NCI-H446 (cell line): Measurements from ENCODE around the gene HTR3E.
"Not testable (repeated sequence)": the region's sequence is repeated elsewhere in the genome, so short reads cannot be mapped to it uniquely, and the experiment has no call there.

Source experiments
- DNase-seq, 2 experiments: peaks; one replicate each; lab custom pipeline; 2025; lab: John Stamatoyannopoulos, UW

The HTR3E gene, protein sequence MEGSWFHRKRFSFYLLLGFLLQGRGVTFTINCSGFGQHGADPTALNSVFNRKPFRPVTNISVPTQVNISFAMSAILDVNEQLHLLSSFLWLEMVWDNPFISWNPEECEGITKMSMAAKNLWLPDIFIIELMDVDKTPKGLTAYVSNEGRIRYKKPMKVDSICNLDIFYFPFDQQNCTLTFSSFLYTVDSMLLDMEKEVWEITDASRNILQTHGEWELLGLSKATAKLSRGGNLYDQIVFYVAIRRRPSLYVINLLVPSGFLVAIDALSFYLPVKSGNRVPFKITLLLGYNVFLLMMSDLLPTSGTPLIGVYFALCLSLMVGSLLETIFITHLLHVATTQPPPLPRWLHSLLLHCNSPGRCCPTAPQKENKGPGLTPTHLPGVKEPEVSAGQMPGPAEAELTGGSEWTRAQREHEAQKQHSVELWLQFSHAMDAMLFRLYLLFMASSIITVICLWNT

GRCh38 chr3:184096811-184097383, at the start of gene HTR3E:
Gene HTR3E (plus strand): TSS chr3:184097064. CDS start chr3:184097530, 466 bp downstream.
- DNase-seq, result no peak

DNA sequence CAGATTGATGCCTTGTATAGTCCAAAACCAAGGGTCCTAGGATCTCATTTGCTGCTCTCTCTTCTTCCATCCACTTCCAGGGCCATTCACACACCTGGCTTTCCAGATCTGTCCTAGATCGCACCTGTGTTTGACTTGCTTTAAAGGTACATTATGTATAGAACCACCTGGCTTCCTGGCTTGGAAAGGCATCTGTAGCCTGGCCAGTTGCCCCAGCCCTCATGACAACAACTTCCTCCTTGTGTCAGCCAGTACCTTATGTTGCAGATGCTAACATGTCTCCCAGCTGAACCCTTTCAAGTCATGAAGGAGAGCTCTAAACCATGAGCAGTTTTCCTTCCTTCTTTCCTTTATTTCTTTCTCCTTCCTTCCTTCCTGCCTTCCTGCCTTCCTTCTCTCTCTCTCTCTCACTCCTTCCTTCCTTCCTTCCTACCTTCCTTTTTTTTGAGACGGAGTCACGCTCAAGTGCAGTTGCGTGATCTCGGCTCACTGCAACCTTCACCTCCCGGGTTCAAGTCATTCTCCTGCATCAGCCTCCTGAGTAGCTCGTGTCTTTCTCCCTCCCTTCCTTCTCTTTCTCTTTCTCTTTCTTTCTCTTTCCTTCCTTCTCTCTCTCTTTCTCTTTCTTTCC, 46.5 kb upstream of the HTR3E start:
- DNase-seq, result no peak

DNA sequence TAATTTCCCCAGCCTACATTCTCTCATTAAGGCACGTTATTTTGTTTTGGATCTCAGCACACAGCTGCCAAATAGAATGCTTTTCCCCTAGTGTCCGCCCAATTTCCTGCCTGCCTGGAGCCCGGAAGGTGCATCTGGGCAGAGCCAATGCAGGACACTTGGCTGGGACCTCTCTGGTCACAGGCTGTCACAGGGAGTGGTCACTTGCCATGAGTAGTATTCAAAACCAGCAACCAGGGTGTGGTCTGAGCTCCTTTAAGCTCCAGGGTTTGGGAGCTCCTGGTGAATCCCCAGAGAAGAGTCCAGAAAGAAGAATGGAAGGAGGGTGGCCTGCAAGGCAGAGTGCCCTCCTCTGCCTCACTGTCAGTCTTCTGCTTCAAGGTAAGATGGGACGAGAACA, 44.1 kb upstream of the HTR3E start, which contains the start of gene HTR3C:
Gene HTR3C (plus strand): TSS at position 281 of the 400 bp plus-strand sequence. CDS start 34 bp downstream, at position 315.
- no peak for DNase-seq

GRCh38 chr3:184058029-184058428, 38.8 kb upstream of the HTR3E start:
- DNase-seq, result no peak

GRCh38 chr3:184059424-184059823, 37.4 kb upstream of the HTR3E start:
- DNase-seq, result no peak

- no peak for DNase-seq
Measured at GRCh38 chr3:184062637-184063036, 34.2 kb upstream of the HTR3E start.

- DNase-seq, result no peak
Measured at GRCh38 chr3:184066211-184066610, 30.7 kb upstream of the HTR3E start.

DNA sequence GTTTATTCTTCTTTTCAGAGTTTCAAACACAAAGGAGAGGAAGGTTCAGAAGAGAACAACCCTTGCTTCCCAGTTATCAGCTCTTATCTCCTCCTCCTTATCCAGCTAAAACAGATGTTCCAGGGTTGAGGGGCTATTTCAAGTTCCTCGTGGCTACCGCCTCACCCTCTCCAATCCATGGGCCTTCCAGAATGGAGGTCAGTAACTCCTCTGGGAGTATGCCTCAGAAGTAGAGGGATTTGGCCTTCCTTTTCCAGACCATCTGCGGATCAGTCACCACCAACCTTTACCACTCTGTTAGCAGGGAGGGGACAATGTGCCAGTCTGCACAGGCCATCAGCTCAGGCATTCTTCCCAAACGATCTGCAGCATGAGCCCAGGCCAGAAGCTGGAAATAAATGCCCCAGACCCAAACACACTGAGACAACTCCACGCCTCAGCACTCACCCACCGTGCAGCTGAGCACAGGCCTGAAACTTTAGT, 29.2 kb upstream of the HTR3E start:
- no peak for DNase-seq

GRCh38 chr3:184068344-184068743, 28.5 kb upstream of the HTR3E start:
- no peak for DNase-seq

DNA sequence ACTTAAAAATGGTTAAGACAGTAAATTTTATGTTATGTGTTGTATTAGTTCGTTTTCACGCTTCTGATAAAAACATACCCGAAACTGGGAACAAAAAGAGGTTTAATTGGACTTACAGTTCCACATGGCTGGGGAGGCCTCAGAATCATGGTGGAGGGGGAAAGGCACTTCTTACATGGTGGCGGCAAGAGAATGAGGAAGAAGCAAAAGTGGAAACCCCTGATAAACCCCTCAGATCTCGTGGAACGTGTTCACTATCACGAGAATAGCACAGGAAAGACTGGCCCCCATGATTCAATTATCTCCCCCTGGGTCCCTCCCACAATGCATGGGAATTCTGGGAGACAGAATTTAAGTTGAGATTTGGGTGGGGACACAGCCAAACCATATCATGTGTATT, 25.7 kb upstream of the HTR3E start:
- DNase-seq, result not testable (repeated sequence)

DNA sequence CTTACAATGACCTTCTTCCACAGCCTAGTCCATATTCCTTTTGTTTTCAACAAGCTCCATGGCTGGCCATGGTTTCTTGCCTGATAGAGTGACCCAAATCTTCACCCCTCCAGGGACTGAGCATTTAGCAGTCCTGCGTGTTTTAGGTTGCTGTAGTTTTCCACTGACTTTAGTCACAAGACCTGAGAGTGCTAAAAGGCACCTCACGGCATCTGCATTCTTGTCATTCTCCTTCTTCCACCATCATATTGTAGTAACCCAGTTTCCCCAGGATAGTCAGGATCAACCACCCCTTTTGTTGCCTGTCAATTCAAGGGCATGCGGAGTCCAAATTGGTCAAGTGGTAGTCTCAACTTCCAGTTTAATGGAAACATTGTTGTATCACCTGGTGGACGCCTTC, 23.2 kb upstream of the HTR3E start:
- no peak for DNase-seq

DNA sequence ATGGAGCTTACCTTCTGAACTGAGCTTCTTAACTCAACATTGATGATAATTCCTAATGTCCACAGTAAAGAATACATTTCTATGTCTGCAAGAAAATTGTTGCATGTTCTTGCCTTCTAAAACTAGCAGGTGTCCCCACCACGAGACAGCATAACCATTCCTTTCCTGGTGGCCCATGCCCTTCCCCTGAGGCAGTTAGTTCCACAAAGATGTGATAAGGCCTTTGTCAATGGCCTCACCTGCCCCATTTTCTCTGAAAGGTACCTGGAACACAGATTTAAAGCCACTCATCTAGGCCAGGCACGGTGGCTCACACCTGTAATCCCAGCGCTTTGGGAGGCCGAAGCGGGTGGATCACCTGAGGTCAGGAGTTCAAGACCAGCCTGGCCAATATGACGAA, 21.0 kb upstream of the HTR3E start:
- DNase-seq, result no peak

GRCh38 chr3:184077881-184078280, 19.0 kb upstream of the HTR3E start:
- DNase-seq, result no peak

DNA sequence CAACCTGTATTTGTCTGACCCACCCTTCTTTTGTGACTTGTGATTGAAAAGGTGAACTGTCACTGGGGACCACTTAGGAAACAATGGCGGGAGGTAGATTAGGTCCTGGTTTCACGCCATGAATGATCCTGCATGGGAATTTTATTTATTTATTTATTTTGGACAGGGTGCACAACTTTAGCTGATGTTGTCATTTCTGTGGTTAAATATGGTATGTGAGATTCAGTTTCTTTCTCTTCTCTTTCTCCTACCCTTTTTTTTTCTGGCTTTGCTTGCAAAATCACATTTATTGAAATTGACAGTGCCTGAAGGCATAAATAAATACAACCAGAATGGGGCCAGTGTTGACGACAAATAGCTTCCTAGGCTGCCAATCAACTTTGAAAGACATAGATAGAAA, 18.0 kb upstream of the HTR3E start:
- DNase-seq, result no peak

- no peak for DNase-seq
Measured at GRCh38 chr3:184081116-184081830, 15.6 kb upstream of the HTR3E start.

GRCh38 chr3:184082034-184082433, 14.8 kb upstream of the HTR3E start:
- DNase-seq, result no peak

DNA sequence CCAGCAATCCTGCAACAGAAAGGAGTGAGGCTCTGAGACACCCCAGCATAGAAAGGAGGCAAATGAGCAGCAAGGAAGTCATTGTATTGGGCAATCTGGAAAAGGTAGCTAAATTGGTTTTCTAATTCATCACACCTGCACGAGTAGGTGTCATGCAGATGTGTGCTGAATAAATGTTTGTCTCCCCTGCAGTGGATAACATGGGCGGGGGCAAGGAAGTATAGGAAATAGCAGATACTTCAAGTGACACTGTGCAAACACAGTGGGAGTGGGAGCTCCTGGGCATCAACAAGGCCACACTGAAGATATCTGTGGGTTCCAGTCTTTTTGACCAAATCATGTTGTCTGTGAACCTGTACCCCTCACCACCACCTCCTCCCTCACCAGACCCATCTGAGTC, 14.4 kb upstream of the HTR3E start:
- no peak for DNase-seq

DNA sequence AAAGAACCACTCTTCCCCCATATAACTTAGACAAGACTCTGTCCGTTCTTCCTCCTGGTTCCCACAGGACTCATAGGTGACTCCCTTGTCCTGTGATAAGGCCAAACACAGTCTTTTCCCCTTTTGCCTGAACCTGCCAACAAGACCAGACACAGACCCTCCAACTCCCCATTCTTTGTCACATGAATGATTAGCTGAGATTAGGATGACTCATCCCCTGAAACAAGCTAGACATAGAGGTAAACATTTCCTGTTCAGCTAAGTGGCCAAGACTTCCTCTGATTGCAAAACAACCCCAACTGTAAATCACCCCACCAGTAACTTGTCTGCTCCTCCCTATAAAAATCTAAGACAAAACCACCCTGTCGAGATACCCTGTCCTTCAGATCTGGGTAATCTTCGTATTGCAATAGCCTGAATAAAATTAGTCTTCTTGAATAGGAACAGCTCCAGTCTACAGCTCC, 11.4 kb upstream of the HTR3E start:
- DNase-seq, result no peak

GRCh38 chr3:184092199-184092598, 4.7 kb upstream of the HTR3E start:
- no peak for DNase-seq

GRCh38 chr3:184097556-184097955, 692 bp downstream of the HTR3E start:
- no peak for DNase-seq

- no peak for DNase-seq
Measured at GRCh38 chr3:184099806-184100686, 3.2 kb downstream of the HTR3E start.
